GM19240 (cell line): ENCODE measurements around the gene TRIL.

Experiments
- DNase-seq: peaks from one replicate; pipeline ENCODE4 v3.0.0; 2011; ENCODE audit warnings: low spot score; ENCODE audit not compliant: insufficient read length

Gene TRIL

GRCh38 chr7:28941633-28942032 is 16.5 kb downstream of the TRIL start:
- DNase-seq = no peak

GRCh38 chr7:28940741-28941384 is 17.3 kb downstream of the TRIL start:
- no peak for DNase-seq

- no peak for DNase-seq
Observed at GRCh38 chr7:28939844-28940544, 18.1 kb downstream of the TRIL start.

- DNase-seq = no peak
Observed at GRCh38 chr7:28939367-28939766, 18.8 kb downstream of the TRIL start.

- DNase-seq = no peak
Observed at GRCh38 chr7:28937619-28938018, 20.5 kb downstream of the TRIL start.

- DNase-seq = no peak
Observed at GRCh38 chr7:28937103-28937502, 21.0 kb downstream of the TRIL start.

GRCh38 chr7:28933846-28934320 is 24.2 kb downstream of the TRIL start:
- DNase-seq = no peak

GRCh38 chr7:28931565-28931964 is 26.6 kb downstream of the TRIL start:
- DNase-seq = no peak

- DNase-seq = peak; percentile 47
Observed at GRCh38 chr7:28926871-28927597, 31.1 kb downstream of the TRIL start.

GRCh38 chr7:28922624-28923331 is 35.4 kb downstream of the TRIL start:
- peak; percentile 15 for DNase-seq

GRCh38 chr7:28921822-28922221 is 36.3 kb downstream of the TRIL start:
- peak; percentile 11 for DNase-seq

- DNase-seq = no peak
Observed at GRCh38 chr7:28920424-28920823, 37.7 kb downstream of the TRIL start.

GRCh38 chr7:28919510-28919909 is 38.6 kb downstream of the TRIL start:
- no peak for DNase-seq

GRCh38 chr7:28908775-28909174 is 49.4 kb downstream of the TRIL start:
- DNase-seq = no peak

GRCh38 chr7:28905464-28905863 is 52.7 kb downstream of the TRIL start:
- DNase-seq = no peak

- DNase-seq = no peak
Observed at GRCh38 chr7:28904578-28905048, 53.5 kb downstream of the TRIL start.

GRCh38 chr7:28903730-28904577 is 54.2 kb downstream of the TRIL start:
- DNase-seq = no peak
